ENCODE measurements around the gene SURF1. TPM values are rescaled to one million over a fixed set of nuclear protein-coding genes. Genes with fewer than 3 reads are reported as not detected.
"Not testable (repeated sequence)": the region's sequence is repeated elsewhere in the genome, so short reads cannot be mapped to it uniquely, and the experiment has no call there.

The SURF1 gene
- total RNA-seq, 4 donors from 2014 or later = 20.1 to 54.3 (median 36.3) TPM

DNA sequence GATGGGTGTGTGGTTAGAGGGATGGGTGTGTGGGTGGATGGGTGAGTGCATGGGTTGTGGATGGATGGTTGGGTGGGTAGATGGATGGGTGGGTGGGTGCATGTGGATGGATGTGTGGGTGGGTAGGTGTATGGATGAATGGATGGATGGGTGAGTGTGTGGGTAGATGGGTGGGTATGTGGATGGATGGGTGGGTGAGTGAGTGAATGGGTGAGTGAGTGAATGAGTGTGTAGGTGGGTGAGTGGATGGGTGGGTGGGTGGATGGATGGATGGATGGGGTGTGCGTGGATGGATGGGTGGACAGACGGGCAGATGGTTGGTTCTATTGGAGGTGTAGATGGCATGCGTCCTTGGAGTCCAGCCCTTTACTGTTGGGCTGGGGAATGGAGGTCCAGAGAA is 37.1 kb upstream of the SURF1 start:
- intact Hi-C loops (cut with DNase I; ENCODE audit: low total_unique reads) = no loop called here
- DNase-seq (ENCODE audit: low spot score in 2 of 2) = no peak
- TF ChIP-seq POLR2A (IDR thresholded peaks at IDR 0.05) = no peak
- TF ChIP-seq, protein P1, sequence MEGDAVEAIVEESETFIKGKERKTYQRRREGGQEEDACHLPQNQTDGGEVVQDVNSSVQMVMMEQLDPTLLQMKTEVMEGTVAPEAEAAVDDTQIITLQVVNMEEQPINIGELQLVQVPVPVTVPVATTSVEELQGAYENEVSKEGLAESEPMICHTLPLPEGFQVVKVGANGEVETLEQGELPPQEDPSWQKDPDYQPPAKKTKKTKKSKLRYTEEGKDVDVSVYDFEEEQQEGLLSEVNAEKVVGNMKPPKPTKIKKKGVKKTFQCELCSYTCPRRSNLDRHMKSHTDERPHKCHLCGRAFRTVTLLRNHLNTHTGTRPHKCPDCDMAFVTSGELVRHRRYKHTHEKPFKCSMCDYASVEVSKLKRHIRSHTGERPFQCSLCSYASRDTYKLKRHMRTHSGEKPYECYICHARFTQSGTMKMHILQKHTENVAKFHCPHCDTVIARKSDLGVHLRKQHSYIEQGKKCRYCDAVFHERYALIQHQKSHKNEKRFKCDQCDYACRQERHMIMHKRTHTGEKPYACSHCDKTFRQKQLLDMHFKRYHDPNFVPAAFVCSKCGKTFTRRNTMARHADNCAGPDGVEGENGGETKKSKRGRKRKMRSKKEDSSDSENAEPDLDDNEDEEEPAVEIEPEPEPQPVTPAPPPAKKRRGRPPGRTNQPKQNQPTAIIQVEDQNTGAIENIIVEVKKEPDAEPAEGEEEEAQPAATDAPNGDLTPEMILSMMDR (IDR thresholded peaks at IDR 0.05) = no peak
- no peak overlapping the region for H3K4me3 ChIP-seq (ENCODE audit: low read depth, poor library complexity, severe bottlenecking)
- 95% methylated on average over 3 of the region's 3 CpGs for WGBS, 2 donors

DNA sequence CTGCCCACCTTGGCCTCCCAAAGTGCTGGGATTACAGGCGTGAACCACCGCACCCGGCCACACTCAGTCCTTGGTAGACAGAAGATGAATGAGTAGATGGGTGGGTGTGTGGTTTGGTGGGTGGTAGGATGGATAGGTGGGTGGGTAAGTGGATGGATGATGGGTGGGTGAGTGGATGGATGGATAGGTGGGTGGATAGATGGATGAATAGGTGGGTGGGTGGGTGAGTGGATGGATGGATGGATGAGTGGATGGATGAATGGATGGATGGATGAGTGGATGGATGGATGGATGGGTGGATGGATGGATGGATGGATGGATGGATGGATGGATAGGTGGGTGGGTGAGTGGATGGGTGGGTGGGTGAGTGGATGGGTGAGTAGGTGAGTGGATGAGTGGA is 36.0 kb upstream of the SURF1 start:
- 96 to 97% methylated on average over 3 of the region's 3 CpGs for WGBS, 2 donors
- DNase-seq (ENCODE audit: low spot score in 2 of 2); H3K4me3 ChIP-seq (ENCODE audit: low read depth, poor library complexity, severe bottlenecking); intact Hi-C loops (cut with DNase I; ENCODE audit: low total_unique reads): not testable (repeated sequence)

DNA sequence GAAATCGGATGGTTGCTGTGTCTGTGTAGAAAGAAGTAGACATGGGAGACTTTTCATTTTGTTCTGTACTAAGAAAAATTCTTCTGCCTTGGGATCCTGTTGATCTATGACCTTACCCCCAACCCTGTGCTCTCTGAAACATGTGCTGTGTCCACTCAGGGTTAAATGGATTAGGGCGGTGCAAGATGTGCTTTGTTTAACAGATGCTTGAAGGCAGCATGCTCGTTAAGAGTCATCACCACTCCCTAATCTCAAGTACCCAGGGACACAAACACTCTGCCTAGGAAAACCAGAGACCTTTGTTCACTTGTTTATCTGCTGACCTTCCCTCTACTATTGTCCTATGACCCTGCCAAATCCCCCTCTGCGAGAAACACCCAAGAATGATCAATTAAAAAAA is 35.2 kb upstream of the SURF1 start:
- 41 to 59% methylated on average over 3 of the region's 4 CpGs for WGBS, 2 donors
- intact Hi-C loops (cut with DNase I; ENCODE audit: low total_unique reads); DNase-seq (ENCODE audit: low spot score in 2 of 2); H3K4me3 ChIP-seq (ENCODE audit: low read depth, poor library complexity, severe bottlenecking): not testable (repeated sequence)

DNA sequence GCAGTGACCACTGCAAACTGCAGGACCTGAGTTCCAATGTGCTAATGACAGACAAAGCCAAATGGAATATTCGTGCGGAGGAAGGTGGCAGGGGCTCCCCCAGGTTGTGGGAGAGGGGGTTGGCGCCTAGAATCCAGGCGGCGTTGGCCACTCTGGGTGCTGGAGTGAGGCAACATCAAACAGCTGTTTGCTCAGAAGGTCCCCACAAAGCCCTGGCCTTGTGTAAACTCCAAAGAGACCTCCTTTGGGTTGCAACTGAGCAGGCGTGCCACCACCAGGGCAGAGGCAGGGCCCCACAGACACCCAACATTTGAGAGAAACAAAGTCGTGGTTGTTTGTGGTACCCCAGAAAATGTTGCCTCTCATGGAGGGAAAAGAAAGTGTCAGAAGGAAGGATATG is 34.4 kb upstream of the SURF1 start:
- TF ChIP-seq, protein P1 (IDR thresholded peaks at IDR 0.05) = no peak
- TF ChIP-seq POLR2A (IDR thresholded peaks at IDR 0.05) = no peak
- intact Hi-C loops (cut with DNase I; ENCODE audit: low total_unique reads) = no loop called here
- WGBS, 2 donors = 82 to 87% methylated on average over 7 of the region's 7 CpGs
- H3K4me3 ChIP-seq (ENCODE audit: low read depth, poor library complexity, severe bottlenecking) = no peak overlapping the region
- no peak for DNase-seq (ENCODE audit: low spot score in 2 of 2)

DNA sequence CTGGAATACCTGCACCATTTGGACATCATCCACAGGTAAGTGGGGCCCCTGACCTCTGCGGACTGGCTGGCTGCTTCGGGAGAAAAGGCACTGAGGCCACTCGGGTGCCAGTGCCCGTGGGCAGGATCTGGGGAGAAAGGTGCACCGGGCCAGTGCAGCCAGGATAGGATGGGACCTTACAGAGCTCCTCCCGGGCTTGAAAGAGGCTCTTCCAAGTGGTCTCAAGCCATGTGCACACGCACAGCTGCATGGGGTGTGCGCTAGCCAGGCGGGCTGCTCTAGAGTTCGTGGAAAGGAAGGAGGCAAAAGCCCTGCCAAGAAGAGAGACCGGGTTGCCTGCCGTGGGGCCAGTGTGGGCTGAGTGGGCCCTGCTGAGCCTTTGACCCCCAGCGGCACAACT is 33.3 kb upstream of the SURF1 start:
- WGBS, 2 donors = 90 to 92% methylated on average over 9 to 13 of the region's 13 CpGs
- TF ChIP-seq, protein P1 (IDR thresholded peaks at IDR 0.05) = no peak
- intact Hi-C loops (cut with DNase I; ENCODE audit: low total_unique reads) = no loop called here
- DNase-seq (ENCODE audit: low spot score in 2 of 2) = no peak
- no peak overlapping the region for H3K4me3 ChIP-seq (ENCODE audit: low read depth, poor library complexity, severe bottlenecking)

DNA sequence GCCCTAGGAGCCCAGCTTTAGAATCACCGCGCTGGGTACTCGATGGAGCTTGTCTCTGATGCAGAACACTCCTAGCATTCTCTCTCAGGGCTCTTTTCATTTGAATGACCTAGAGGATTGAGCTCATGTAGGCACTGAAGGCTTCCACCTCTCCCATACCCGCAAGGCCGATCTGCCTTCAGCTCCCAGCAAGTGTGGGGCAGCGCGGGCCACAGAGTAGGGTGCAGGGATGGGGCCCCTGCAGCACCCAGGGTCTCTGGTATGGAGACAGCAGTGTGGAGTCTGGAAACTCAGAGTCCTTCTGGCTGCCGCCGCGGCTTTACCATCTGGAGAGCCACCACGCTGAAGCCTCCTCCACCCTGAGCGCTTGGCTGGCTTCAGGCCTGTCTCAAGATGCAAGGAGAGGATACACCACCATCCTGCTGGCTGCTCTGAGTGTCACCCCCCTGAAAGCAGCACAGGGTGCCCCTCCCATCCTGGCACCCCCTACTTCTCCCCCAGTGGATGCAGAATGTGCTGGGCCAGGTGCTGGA is 32.8 kb upstream of the SURF1 start:
- H3K4me3 ChIP-seq (ENCODE audit: low read depth, poor library complexity, severe bottlenecking) = no peak overlapping the region
- TF ChIP-seq, protein P1 (IDR thresholded peaks at IDR 0.05) = no peak
- TF ChIP-seq POLR2A (IDR thresholded peaks at IDR 0.05) = no peak
- intact Hi-C loops (cut with DNase I; ENCODE audit: low total_unique reads) = no loop called here
- 91 to 98% methylated on average over 12 of the region's 12 CpGs for WGBS, 2 donors
- DNase-seq (ENCODE audit: low spot score in 2 of 2) = no peak

DNA sequence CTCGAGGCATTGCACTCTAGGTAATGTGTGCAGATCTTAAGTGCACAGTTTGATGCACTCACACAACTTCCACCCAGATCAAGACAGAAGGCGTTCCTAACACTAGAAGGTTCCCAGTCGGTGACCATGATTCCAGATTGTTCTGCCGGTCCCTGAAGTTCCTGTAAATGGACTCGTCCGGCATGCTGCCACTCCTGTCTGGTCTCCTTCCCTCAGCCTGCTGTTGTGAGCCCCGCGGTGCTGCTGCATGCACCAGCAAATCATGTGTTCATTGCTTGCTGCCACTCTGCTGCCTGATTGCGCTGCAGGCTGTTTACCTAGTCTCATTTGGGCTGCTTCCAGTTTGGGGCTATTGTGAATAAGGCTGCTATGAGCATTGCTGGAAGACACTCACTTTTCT is 31.4 kb upstream of the SURF1 start:
- TF ChIP-seq POLR2A (IDR thresholded peaks at IDR 0.05) = no peak
- TF ChIP-seq, protein P1 (IDR thresholded peaks at IDR 0.05) = no peak
- DNase-seq (ENCODE audit: low spot score in 2 of 2) = no peak
- no peak overlapping the region for H3K4me3 ChIP-seq (ENCODE audit: low read depth, poor library complexity, severe bottlenecking)
- WGBS, 2 donors = 55 to 64% methylated on average over 9 of the region's 9 CpGs
- intact Hi-C loops (cut with DNase I; ENCODE audit: low total_unique reads) = no loop called here
